EL (cell line): Measurements from ENCODE around the gene SULF2.
A peak's percentile ranks its signal among the peaks of the same experiment; 100 is the strongest.

ENCODE experiments used
- DNase-seq: peaks from one replicate; pipeline ENCODE4 v3.0.0-alpha.2; 2016

The SULF2 gene

GRCh38 chr20:47782920-47783552, 2.2 kb downstream of the SULF2 start:
- no peak for DNase-seq

DNA sequence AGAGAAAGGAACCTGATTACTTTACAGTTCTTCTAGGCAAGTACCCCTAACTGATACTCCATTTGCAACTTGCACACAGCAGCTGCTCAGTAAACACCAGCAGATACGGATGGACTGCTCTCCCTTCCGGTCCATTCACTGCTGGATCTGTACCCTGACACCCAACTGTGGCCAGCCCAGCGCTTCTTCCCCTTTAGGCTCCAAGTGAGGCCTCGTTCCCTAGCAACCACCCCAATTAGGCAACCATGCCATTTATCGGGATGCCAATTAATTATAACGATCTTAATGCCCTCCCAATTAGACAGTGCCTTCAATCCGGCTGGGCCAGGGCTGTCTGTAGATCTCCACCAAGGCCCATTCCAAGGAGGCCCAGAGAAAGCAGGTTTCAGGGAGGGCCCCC, 3.2 kb downstream of the SULF2 start:
- no peak for DNase-seq

GRCh38 chr20:47781632-47782031, 3.6 kb downstream of the SULF2 start:
- no peak for DNase-seq

GRCh38 chr20:47780720-47781389, 4.4 kb downstream of the SULF2 start:
- DNase-seq = no peak

DNA sequence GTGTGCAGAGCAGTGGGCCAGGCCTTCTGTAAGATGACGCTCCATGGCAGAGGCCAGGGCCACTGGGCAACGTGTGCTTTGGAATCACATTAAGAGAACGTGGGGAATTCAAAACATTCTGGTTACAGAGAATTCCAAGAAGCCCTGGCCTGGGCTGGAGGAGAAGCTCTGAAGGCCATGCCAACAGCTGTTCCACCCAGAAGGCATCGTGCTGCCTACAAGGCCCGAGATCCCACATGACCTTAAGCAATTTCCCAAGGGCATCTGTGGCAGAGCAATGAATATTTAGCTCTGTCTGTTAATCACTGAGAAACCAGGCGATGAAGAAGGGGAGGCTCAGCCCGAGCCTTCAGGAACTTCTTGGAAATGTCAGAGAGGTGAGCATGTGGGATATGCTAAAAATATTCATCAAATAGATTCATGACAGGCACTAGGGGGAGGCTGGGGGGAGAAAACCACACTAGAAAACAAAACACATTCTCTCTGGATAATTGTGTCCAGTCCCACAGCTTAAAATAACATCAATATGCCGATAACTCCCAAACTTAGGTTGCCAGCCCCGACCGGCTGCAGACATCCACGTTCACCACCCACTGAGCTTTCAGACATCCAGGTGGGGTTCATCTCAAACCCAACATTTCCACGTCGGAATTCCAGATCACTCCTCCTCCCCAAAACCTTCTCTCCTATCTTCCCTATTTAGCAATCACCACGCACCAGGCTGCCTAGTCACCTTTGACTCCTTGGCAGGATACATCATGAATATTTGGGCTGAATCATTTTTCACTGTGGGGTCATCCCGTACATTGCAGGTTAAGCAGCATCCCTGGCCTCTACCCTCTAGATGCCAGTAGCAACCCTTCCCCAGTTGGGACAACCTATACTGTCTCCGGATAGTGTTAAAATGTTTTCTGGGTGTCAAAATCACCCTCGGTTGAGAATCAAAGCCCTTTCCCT, 6.6 kb downstream of the SULF2 start:
- DNase-seq = peak; percentile 9

DNA sequence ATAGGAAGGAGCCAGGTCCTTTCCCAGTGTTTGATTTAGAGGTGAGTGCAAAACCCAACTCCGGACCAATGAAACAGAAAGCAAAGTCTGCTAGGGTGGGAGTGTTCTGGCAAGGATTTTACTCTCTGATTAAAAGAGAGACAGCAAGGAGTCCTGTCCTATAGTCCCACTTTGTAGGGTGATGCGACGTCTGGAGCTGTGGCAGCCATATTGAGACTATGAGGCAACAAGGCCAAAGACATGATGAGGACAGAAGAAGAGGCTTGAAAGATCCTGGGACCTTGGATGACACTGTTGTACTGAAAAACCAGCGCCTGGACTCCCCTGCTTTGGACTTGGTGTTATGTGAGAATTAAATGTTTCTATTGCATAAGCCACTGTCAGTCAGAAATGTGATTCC, 8.1 kb downstream of the SULF2 start:
- DNase-seq = no peak

DNA sequence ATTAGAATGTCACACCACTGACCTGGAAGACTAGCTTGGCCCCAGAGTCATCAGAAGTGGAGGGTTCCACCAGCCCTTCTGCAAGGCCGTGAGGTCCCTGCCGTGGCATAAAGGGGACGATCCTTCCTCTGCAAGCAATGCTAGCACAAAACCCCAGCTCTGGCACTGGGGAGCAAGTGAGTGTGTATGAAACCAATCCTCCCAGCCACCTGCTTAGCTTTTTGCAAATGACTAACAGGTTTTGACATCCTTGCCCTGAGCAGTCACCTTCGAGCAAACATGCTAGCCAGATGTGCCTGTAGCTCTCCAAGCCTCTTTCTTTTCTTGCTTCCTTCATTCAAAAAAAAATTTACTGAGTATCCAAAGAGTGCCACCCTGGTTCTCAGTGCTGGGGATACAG, 8.6 kb downstream of the SULF2 start:
- no peak for DNase-seq

DNA sequence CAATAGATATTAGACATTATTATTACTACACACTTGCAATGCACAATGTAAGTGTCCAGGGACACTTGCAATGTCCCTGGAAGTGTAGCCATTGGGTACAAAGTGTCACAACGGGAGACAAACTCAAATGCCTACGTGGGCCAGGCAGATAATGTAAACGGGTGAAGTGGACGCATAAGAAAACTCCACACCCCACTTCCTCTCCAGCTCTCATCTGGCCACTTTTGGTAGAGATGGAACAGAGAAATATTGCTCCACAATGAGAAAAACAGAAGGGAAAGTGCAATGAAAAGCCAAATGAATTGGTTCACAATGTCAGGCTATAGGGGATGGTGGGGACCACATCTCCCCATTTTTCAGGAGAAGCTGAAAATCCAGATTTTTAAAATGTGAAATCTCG, 9.4 kb downstream of the SULF2 start:
- DNase-seq = no peak

GRCh38 chr20:47775039-47775438, 10.2 kb downstream of the SULF2 start:
- DNase-seq = no peak

DNA sequence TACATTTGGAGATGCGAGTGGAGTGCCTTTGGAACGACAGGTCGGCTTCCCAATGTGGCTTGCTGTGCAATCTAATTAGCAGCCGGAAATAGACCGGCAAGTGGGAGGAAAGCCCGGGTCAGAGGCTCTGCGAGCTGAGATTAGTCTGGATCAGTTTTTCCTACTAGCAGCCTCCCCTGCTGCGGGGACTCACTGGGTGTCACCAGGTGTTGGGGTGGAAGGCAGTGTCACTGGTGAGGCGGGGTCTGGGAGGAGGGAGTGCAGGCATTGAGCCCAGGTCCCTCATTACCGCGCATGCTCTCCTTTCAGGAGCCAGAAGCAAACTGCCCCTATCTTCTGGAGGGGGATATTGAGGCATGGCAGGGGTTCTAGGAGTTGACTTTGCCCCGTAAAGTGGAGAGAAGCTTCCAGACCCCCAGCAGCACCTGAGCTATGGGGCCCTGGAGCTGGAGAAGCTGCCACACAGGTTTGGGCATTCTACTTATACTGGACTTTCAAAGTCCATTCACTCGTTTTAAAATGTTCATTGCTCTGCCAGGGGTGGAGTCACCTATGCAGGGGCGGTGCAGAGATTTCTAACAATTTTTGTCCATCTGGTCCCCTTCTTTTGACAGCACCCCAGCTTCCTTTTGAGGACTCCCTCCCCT, 11.0 kb downstream of the SULF2 start:
- no peak for DNase-seq

- DNase-seq = no peak
Observed at GRCh38 chr20:47773371-47773786, 11.9 kb downstream of the SULF2 start.

DNA sequence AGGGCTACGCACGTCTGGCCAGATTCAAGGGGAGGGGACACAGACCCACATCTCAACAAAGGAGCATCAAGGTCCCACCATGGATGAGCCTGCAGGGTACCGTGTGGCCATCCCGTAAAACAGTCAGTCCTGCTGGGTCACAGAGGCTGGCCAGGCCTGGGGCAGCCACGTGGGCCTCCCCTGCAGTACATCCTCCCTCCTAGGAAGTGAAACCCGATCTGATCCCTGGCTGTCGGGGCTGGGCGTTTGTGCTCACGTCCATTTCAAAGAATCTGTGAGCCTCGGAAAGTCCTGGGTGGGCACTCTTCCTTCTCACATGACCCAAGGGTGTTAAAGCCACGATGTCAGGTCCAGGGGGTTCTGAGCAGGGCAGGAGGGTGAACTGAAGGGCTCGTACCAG, 14.3 kb downstream of the SULF2 start:
- DNase-seq = no peak

GRCh38 chr20:47768016-47768824, 17.1 kb downstream of the SULF2 start:
- DNase-seq = no peak

- DNase-seq = no peak
Observed at GRCh38 chr20:47765691-47766594, 19.3 kb downstream of the SULF2 start.

DNA sequence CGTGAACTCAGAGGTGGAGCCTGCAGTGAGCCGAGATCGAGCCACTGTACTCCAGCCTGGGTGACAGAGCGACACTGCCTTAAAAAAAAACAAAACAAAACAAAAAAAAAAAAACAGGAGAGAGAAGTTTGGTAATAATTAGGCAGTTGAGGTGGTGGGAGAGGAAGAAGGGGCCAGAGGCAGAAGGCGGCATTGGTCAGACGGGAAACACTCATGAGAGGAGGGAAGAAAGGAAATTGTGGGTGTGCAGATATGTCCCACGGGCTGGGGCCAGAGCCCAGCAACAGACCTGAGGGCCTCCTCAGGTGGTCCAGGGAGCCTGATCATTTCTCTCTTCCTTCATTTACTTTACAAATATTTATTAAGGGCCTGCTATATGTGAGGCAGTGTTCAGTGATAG, 20.0 kb downstream of the SULF2 start:
- DNase-seq = no peak

DNA sequence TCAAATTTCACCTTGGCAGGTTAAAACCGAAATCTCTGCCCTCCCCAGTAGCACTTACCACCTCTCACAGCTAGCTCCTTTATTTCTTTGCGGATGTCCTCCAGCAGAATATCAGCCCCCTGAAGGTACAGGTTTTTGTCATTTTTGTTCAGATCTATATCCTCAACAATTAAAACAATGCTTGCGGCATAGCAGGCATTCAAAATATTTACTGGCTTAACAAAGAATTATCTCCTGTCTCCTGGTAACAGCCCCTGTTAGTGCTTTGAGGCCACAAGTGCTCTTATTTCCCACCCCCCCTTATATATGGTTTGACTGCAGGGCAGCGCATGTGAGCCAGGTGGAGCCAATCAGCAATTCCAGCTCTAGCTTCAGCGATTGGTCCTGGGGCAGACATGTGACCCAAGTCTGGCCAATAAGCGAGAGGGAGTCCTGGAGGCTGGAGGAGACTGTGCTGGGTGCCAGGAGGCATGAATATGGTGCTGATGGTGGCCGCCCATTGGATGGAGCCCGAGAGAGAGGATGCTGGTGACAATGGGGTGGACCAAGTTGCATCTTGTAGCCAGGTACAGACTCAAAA, 21.0 kb downstream of the SULF2 start:
- DNase-seq = no peak

- no peak for DNase-seq
Observed at GRCh38 chr20:47762699-47763268, 22.5 kb downstream of the SULF2 start.

DNA sequence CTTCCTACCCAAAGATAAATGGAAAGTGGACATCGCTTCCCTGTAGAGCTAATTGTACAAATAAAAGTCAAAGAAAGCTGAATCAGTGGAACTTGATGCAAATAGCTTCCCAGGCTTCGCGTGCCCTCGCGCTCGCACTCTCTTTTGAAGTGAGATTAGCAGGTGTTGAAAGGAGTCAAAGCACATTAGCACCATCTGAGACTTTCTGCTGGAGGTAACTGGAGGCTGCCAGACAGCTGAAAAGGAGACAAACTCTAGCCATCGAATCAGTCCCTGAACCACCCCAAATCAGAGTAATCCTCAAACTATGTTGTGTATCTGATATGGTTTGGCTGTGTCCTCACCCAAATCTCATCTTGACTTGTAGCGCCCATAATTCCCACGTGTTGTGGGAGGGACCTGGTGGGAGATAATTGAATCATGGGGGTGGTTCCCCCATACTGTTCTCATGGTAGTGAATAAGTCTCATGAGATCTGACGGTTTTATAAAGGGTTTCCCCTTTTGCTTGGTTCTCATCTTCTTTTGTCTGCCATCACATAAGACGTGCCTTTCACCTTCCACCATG, 23.7 kb downstream of the SULF2 start:
- DNase-seq = no peak

DNA sequence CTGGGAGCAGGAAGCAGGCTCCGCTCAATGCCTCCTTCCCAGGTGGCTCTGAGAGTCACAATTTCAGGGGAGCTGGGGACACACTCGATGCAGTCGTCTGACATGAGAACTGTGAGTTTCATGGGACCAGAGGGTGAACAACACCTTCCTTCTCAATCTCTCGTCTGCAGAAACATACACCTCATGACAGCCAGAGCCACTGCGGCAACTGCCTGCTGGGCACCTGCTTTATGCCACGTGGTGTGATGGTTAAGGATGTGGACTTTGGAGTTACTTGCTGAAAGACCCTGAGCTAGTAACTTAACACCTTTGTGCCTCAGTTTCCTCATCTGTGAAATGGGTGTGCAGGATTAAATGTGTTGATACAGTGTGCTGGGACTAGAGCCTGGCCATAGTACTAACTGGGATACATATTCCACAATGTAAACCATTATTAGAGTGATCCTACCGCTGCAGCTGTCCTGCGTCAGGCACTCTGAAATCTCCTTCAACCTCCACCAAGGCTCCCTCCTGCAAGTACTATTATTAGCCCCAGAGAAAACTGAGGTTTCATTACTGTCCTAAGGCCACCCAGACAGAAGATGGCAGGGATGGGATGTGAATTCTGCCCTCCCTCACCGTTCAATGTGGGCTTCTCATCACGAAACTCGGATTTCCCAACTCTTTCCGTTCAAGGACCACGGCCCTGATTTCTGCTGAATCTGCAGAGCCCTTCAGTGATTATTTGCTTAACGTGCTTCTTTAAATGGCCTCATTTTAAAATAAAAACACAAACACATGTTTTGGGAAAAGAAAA, 24.4 kb downstream of the SULF2 start:
- DNase-seq = no peak
